OCI-LY7 (cell line): ENCODE results near the gene STYX.
"Not testable (repeated sequence)": the region's sequence is repeated elsewhere in the genome, so short reads cannot be mapped to it uniquely, and the experiment has no call there.

ENCODE experiments used
- EZH2phosphoT487 ChIP-seq: fragments of 200-600 bp; sonication (generic); IDR thresholded peaks from 2 replicates; pipeline ENCODE4 v1.6.1; 2018; ENCODE audit warnings: low read depth, borderline replicate concordance, mild to moderate bottlenecking, mixed run types, antibody characterized with exemption, low read length, moderate library complexity, mixed read lengths
- TF ChIP-seq, protein P1 (sequence below): fragments of 200-600 bp; sonication (generic); conservative IDR thresholded peaks from 2 replicates; pipeline ENCODE4 v1.5.1; 2014; ENCODE audit warnings: mild to moderate bottlenecking, antibody characterized with exemption, low read length, moderate library complexity, mixed read lengths

DNA sequence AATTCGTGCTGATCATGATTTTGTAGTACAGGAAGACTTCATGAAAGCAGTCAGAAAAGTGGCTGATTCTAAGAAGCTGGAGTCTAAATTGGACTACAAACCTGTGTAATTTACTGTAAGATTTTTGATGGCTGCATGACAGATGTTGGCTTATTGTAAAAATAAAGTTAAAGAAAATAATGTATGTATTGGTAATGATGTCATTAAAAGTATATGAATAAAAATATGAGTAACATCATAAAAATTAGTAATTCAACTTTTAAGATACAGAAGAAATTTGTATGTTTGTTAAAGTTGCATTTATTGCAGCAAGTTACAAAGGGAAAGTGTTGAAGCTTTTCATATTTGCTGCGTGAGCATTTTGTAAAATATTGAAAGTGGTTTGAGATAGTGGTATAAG is 2.5 kb upstream of the STYX start:
- TF ChIP-seq, protein P1, sequence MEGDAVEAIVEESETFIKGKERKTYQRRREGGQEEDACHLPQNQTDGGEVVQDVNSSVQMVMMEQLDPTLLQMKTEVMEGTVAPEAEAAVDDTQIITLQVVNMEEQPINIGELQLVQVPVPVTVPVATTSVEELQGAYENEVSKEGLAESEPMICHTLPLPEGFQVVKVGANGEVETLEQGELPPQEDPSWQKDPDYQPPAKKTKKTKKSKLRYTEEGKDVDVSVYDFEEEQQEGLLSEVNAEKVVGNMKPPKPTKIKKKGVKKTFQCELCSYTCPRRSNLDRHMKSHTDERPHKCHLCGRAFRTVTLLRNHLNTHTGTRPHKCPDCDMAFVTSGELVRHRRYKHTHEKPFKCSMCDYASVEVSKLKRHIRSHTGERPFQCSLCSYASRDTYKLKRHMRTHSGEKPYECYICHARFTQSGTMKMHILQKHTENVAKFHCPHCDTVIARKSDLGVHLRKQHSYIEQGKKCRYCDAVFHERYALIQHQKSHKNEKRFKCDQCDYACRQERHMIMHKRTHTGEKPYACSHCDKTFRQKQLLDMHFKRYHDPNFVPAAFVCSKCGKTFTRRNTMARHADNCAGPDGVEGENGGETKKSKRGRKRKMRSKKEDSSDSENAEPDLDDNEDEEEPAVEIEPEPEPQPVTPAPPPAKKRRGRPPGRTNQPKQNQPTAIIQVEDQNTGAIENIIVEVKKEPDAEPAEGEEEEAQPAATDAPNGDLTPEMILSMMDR: not testable (repeated sequence)
- not testable (repeated sequence) for TF ChIP-seq EZH2phosphoT487
